ENCODE measurements around the gene COL1A1. TPM values are rescaled to one million over a fixed set of nuclear protein-coding genes. Genes with fewer than 3 reads are reported as not detected.
A peak's percentile ranks its signal among the peaks of the same experiment; 100 is the strongest.

COL1A1 gene
- 100 to 1,000 TPM in 3 of 6 donors, 10 to 100 TPM in 3; 15.4 to 555 (median 117) TPM for total RNA-seq

DNA sequence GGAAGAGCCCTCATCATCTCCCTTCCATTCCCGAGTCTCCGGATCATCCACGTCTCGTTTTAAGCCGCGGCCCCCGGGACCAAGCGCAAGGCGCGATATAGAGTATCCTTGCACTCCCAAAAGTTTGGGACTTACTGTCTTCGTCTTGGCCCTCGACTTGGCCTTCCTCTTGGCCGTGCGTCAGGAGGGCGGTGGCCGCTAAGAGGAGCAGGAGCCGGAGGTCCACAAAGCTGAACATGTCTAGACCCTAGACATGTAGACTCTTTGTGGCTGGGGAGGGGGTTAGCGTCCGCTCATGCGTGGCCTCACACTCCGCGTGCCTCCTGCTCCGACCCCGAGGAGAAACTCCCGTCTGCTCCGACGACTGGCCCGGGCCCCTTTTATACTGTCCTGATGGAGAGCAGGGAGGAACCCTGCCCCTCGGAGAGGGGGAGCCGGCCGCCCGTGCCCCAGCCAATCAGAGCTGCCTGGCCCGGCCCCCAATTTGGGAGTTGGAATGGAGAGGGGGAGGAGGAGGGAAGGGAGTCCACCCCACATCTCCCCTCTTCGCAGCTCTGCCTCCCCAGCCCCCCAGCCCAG is at the start of gene COL1A1:
Gene COL1A1, minus strand, starts transcription at position 356 of the 579 bp plus-strand sequence. Its CDS starts 118 bp downstream, at position 238.
- ATAC-seq (ENCODE audit: low FRiP score in 2 of 2) (peak in 1 of 2 donors; percentile 71), DNase-seq (peak in 1 of 2 donors; percentile 88)
- peak within 1 kb of the TSS; percentile 68 to 86 (median 82) for H3K27ac ChIP-seq
- H3K9me3 ChIP-seq = no peaks in the 10 kb centered on the region
- H3K27me3 ChIP-seq = peaks cover 0 to 10% (median 3%) of the 10 kb centered on the region in 4 donors
- WGBS, 2 donors = 15 to 17% methylated on average over 11 to 34 of the region's 34 CpGs
- peaks cover 18 to 35% (median 27%) of the 10 kb centered on the region in 4 donors for H3K4me1 ChIP-seq
- TF ChIP-seq POLR2A (IDR thresholded peaks at IDR 0.05) (peak in 3 of 4 donors; percentile 32 to 72 (median 65)), EP300 (IDR thresholded peaks at IDR 0.05) (no peak), POLR2AphosphoS5 (IDR thresholded peaks at IDR 0.05) (peak; percentile 73 to 76), CTCF (IDR thresholded peaks at IDR 0.05) (no peak)
- H3K4me3 ChIP-seq = peak within 1 kb of the TSS; percentile 11 to 50 (median 40)
- peaks cover 0 to 9% (median 0%) of the 10 kb centered on the region in 4 donors for H3K36me3 ChIP-seq

- WGBS, 2 donors = 62 to 98% methylated on average over 2 of the region's 2 CpGs
- DNase-seq (no peak), ATAC-seq (ENCODE audit: low FRiP score in 2 of 2) (no peak)
These were observed 46.8 kb upstream of the COL1A1 start for GRCh38 chr17:50248255-50248654.

GRCh38 chr17:50244771-50245170 is 43.3 kb upstream of the COL1A1 start:
- DNase-seq = no peak
- ATAC-seq (ENCODE audit: low FRiP score in 2 of 2) = no peak
- H3K27ac ChIP-seq = no peak overlapping the region
- H3K9me3 ChIP-seq = peaks cover 0 to 10% (median 2%) of the 10 kb centered on the region in 4 donors
- H3K4me3 ChIP-seq = no peak overlapping the region
- WGBS, 2 donors = 82 to 92% methylated on average over 6 of the region's 6 CpGs
- H3K36me3 ChIP-seq = no peaks in the 10 kb centered on the region
- H3K4me1 ChIP-seq = no peaks in the 10 kb centered on the region
- H3K27me3 ChIP-seq = no peaks in the 10 kb centered on the region
- TF ChIP-seq EP300 (IDR thresholded peaks at IDR 0.05) (no peak), POLR2AphosphoS5 (IDR thresholded peaks at IDR 0.05) (no peak), POLR2A (IDR thresholded peaks at IDR 0.05) (no peak)

More at GRCh38 chr17:50248255-50248654, 46.8 kb upstream of the COL1A1 start:
- no peak for TF ChIP-seq POLR2A (IDR thresholded peaks at IDR 0.05)
- H3K27me3 ChIP-seq = no peaks in the 10 kb centered on the region
- H3K4me3 ChIP-seq = no peak overlapping the region
- peaks cover 0 to 10% (median 2%) of the 10 kb centered on the region in 4 donors for H3K9me3 ChIP-seq
- no peaks in the 10 kb centered on the region for H3K4me1 ChIP-seq
- no peaks in the 10 kb centered on the region for H3K36me3 ChIP-seq
- no peak overlapping the region for H3K27ac ChIP-seq

DNA sequence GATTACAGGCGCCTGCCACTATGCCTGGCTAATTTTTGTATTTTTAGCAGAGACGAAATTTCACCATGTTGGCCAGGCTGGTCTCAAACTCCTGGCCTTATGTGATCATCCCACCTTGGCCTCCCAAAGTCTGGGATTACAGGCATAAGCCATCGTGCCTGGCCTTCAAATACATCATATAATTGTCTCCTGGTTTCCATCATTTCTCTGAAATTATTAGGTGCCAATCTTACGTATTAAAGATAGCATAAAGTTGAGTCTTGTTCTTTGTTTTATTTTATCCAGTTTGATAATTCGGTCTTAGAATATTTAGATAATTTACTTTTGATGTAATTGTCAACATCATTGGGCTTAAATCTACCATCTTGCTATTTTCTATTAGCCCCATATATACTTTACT is 40.0 kb upstream of the COL1A1 start:
- no peaks in the 10 kb centered on the region for H3K4me1 ChIP-seq
- H3K36me3 ChIP-seq = no peaks in the 10 kb centered on the region
- H3K9me3 ChIP-seq = no peaks in the 10 kb centered on the region
- ATAC-seq (ENCODE audit: low FRiP score in 2 of 2) (no peak), DNase-seq (no peak)
- no peaks in the 10 kb centered on the region for H3K27me3 ChIP-seq
- WGBS, 2 donors = 79 to 81% methylated on average over 5 of the region's 5 CpGs
- H3K4me3 ChIP-seq = no peak overlapping the region
- no peak overlapping the region for H3K27ac ChIP-seq
- no peak for TF ChIP-seq CTCF (IDR thresholded peaks at IDR 0.05)

DNA sequence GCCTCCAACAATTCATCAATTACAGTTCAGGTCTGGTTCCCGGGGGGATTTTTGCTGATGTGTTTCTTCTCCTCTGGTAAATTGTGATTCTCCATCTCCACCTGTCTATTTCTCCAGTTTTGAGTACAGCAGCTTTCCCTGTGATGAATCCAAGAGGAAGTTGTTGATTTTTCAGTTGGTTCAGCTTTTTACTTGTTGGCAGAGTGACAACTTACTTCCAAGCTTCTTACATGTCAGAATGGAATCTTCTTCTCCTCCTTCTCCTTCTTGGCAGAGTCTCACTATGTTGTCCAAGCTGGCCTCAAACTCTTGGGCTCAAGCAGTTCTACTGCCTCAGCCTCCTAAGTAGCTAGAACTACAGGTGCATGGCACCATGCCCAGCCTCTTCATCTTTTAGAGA is 39.4 kb upstream of the COL1A1 start:
- no peak for DNase-seq
- no peaks in the 10 kb centered on the region for H3K27me3 ChIP-seq
- 67 to 82% methylated on average over 1 of the region's 1 CpG for WGBS, 2 donors
- no peak for ATAC-seq (ENCODE audit: low FRiP score in 2 of 2)
- H3K27ac ChIP-seq = no peak overlapping the region
- TF ChIP-seq POLR2A (IDR thresholded peaks at IDR 0.05) (no peak), CTCF (IDR thresholded peaks at IDR 0.05) (no peak), POLR2AphosphoS5 (IDR thresholded peaks at IDR 0.05) (no peak), EP300 (IDR thresholded peaks at IDR 0.05) (no peak)
- H3K4me3 ChIP-seq = no peak overlapping the region
- H3K36me3 ChIP-seq = no peaks in the 10 kb centered on the region
- H3K9me3 ChIP-seq = no peaks in the 10 kb centered on the region
- no peaks in the 10 kb centered on the region for H3K4me1 ChIP-seq

GRCh38 chr17:50239937-50240336 is 38.5 kb upstream of the COL1A1 start:
- ATAC-seq (ENCODE audit: low FRiP score in 2 of 2) = no peak
- no peaks in the 10 kb centered on the region for H3K27me3 ChIP-seq
- WGBS, 2 donors = 50 to 54% methylated on average over 4 of the region's 4 CpGs

More at GRCh38 chr17:50239937-50240336, 38.5 kb upstream of the COL1A1 start:
- H3K4me1 ChIP-seq = no peaks in the 10 kb centered on the region
- no peak overlapping the region for H3K4me3 ChIP-seq
- no peak overlapping the region for H3K27ac ChIP-seq
- TF ChIP-seq POLR2AphosphoS5 (IDR thresholded peaks at IDR 0.05) = no peak
- TF ChIP-seq EP300 (IDR thresholded peaks at IDR 0.05) = no peak
- TF ChIP-seq POLR2A (IDR thresholded peaks at IDR 0.05) = no peak
- TF ChIP-seq CTCF (IDR thresholded peaks at IDR 0.05) = no peak
- no peak for DNase-seq
- no peaks in the 10 kb centered on the region for H3K36me3 ChIP-seq
- no peaks in the 10 kb centered on the region for H3K9me3 ChIP-seq
